GM19452 (cell line): ENCODE measurements around the gene TVP23B.
A peak's percentile ranks its signal among the peaks of the same experiment; 100 is the strongest.
"Not testable (repeated sequence)": the region's sequence is repeated elsewhere in the genome, so short reads cannot be mapped to it uniquely, and the experiment has no call there.

Experiments used
- ATAC-seq: cut with Tn5 transposase; IDR thresholded peaks from one replicate; pipeline ENCODE4 v1.9.1; 2021; ENCODE audit not compliant: unreplicated experiment

TVP23B gene

GRCh38 chr17:18780991-18781718, at the start of gene TVP23B:
TVP23B (plus strand) TSS chr17:18781183; CDS start chr17:18781294, 111 bp downstream.
- ATAC-seq = peak; percentile 98

- ATAC-seq = not testable (repeated sequence)
Measured at GRCh38 chr17:18732438-18732837, 48.5 kb upstream of the TVP23B start.

- not testable (repeated sequence) for ATAC-seq
Measured at GRCh38 chr17:18733350-18733749, 47.6 kb upstream of the TVP23B start.

DNA sequence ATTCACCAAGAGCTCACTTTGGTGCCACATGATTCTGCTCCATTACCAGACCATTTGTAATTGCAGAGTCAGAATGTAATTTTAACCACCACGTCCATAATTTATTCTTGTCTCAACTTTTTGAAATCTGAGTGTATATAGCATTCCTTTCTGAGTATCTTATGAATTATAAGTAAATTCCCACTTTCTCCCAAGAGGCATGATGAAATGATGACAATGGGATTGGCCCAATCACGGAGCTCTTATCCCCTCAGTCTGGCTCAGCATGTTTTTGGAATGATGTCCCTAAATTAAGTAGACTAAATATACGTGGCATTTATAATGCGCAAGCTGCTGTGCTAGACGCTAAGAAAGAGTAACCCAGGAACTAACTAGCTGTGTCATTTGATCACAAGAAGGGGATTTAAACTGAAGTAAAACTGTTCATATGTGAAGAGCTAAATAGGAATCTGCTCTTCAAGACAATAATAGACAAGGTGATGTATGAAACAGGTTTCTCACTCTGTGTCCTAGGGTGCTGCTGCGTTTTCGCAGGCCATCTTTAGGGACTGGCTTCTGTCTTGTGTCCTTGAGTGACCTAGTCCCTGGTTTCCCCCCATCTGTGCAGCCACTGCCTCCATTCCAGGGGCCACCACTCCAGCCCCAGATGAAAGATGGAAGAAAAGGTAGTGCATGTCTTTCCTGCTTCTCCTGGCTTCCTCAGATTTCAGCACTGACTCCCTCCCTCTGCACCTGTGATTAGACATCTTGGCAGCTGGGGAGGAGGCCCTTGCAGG, 41.2 kb upstream of the TVP23B start:
- not testable (repeated sequence) for ATAC-seq

GRCh38 chr17:18741228-18741627, 39.8 kb upstream of the TVP23B start:
- not testable (repeated sequence) for ATAC-seq

GRCh38 chr17:18743699-18744421, 37.1 kb upstream of the TVP23B start, which contains the start of gene FBXW10:
FBXW10 (plus strand) TSS chr17:18744054; CDS start chr17:18744245, 191 bp downstream.
- not testable (repeated sequence) for ATAC-seq

DNA sequence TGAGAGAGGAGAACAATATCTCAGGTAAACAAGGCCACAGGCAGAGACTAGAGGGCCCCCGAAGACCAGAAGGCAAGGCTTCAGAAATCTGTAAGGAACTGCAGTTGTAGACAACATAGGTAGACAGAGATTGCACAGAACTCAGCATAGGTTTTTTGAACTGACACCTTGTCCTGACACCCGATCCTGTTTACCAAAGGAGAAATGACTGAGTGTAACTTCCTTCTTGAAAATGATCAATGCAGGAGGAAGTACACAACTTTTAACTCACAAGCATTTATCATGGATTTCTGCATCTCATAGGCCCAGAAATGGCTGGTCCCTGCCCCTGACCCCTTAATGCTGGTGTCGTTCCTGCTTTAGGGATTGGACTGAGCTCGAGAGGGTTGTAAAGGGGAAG, 36.3 kb upstream of the TVP23B start:
- not testable (repeated sequence) for ATAC-seq

DNA sequence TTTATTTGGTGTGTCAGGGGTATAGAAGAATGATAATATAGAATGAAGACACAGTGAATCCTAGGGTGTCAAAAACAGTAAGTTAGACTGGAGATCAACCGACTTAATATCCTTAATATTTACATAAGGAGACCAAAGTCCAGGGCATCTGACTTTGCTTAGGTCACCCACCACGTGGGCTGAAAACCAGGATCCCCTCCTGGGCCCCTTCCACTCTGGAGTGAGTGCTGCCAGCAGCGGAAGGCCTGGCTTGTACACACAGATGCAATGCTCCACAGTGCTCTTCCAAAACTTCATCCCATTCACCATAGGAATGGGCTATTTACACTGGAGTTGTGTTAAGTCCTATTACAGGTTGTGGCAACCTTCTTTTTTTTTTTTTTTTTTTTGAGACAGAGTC, 34.4 kb upstream of the TVP23B start:
- ATAC-seq = not testable (repeated sequence)

- not testable (repeated sequence) for ATAC-seq
Measured at GRCh38 chr17:18747501-18747900, 33.5 kb upstream of the TVP23B start.

GRCh38 chr17:18750242-18750641, 30.7 kb upstream of the TVP23B start:
- not testable (repeated sequence) for ATAC-seq

DNA sequence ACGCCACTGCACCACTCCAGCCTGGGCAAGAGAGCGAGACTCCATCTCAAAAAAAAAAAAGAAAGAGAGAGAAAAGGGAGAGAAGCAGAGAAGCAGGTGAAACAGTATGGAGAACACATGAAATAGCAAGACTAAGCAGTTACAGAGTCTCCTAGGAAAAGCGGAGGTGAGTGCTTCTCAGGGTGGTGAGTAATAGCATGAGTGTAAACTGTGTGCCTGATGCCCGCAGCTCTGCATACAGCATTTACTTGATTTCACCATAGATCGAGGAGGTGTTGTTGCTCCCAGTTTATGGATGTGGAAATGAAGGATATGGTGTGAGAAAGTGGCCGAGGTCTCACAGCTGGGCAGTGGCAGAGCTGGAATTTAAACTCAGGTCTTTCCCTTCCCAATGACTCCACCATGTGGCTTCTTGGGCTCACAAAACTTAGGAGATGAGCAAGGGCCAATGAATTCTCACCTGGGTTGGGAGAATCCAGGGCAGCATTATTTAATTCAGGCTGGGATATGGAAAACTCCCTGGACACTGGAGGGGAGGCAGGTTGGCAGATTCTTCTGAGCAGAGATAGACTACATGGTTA, 27.1 kb upstream of the TVP23B start:
- not testable (repeated sequence) for ATAC-seq

DNA sequence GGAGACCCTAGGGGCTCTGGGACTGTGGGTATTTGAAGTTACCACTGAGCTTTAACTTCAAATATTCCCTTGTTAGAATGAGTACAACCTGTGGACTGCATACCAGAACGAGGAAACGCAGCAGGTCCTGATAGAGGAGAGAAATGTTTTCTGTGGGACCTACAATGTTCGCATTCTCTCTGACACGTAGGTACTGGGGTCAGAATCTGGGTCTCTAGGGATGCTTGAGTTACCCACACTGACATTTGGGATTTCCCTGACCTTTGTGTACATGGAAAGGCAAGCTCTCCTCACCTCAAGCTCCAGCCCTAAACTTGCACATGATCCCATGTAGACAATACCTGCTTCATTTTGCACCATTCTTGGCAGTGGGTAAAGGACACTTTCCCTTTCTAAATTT, 25.0 kb upstream of the TVP23B start:
- not testable (repeated sequence) for ATAC-seq

GRCh38 chr17:18757368-18758044, 23.5 kb upstream of the TVP23B start:
- not testable (repeated sequence) for ATAC-seq

GRCh38 chr17:18758344-18758743, 22.6 kb upstream of the TVP23B start:
- ATAC-seq = not testable (repeated sequence)

GRCh38 chr17:18760221-18760620, 20.8 kb upstream of the TVP23B start:
- ATAC-seq = not testable (repeated sequence)

GRCh38 chr17:18770572-18770971, 10.4 kb upstream of the TVP23B start:
- ATAC-seq = not testable (repeated sequence)

DNA sequence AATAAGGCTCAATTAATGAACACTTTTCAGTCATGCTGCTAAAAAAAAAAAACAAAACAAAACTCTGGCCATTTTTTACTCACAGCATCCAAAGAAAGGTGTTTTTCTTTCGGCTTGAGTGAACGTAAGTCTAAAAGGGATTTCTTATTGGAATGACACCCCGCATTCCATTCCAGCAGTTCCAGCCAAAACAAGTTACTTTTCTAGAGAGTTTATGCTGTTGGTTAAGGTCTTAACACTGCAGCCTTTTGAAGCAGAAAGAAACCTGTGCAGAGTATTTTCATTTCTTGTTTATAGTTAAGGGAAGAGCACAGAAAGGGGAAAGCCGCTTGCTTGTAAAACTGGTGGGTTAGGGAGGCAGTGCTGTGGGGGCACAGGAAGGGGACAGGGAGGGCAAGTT, 9.9 kb upstream of the TVP23B start:
- ATAC-seq = not testable (repeated sequence)

DNA sequence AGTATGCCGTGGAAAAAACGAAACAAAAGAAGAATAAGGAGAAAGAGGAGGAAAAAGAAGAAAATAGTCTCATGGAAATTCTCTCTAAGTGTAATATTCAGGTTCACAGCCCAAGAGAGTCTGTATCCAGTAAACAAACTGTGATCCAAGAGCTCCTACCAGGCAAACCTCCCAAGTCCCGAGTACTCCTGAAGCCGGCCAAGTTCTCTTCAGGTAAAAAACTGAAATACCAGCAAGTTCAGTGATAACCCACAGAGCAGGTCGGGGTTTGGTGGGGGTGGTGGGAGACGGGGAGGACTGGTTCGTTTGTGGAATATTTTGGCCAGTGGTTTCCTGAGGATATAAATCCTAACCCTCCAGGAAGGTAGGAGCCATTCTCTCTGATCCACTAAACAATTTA, 8.5 kb upstream of the TVP23B start:
- no peak for ATAC-seq

GRCh38 chr17:18781805-18782204, 822 bp downstream of the TVP23B start:
- ATAC-seq = not testable (repeated sequence)

GRCh38 chr17:18785933-18786332, 5.0 kb downstream of the TVP23B start:
- ATAC-seq = not testable (repeated sequence)
